Type B pancreatic cell (in vitro differentiated cells): ENCODE data around the gene PRDM10. TPM values are rescaled to one million over a fixed set of nuclear protein-coding genes. Genes with fewer than 3 reads are reported as not detected.

Experiments used
- DNase-seq: peaks from one replicate; pipeline ENCODE4 v3.0.0; 2021; ENCODE audit warnings: mixed read lengths; ENCODE audit not compliant: unreplicated experiment; ENCODE audit errors: extremely low spot score
- H3K27ac Mint-ChIP-seq: 2 replicates; pipeline ENCODE4 v1.8.0; 2021; ENCODE audit warnings: mild to moderate bottlenecking, mixed read lengths
- H3K27me3 Mint-ChIP-seq: 2 replicates; pipeline ENCODE4 v1.8.0; 2021; ENCODE audit warnings: mixed read lengths
- H3K36me3 Mint-ChIP-seq: 2 replicates; pipeline ENCODE4 v1.8.0; 2021; ENCODE audit warnings: mixed read lengths
- H3K4me1 Mint-ChIP-seq: one replicate; pipeline ENCODE4 v1.8.0; 2021; ENCODE audit warnings: mixed read lengths; ENCODE audit not compliant: unreplicated experiment
- H3K4me3 Mint-ChIP-seq: 2 replicates; pipeline ENCODE4 v1.8.0; 2021; ENCODE audit warnings: mild to moderate bottlenecking, mixed read lengths
- H3K9me3 Mint-ChIP-seq: 2 replicates; pipeline ENCODE4 v1.8.0; 2021; ENCODE audit warnings: mixed read lengths
- CTCF ChIP-seq: fragments of 200-600 bp; sonication (generic); conservative IDR thresholded peaks from 2 replicates; pipeline ENCODE4 v1.5.0; 2021; ENCODE audit warnings: antibody characterized with exemption, mild to moderate bottlenecking
- total RNA-seq: library from RNA; stranded (reverse); gene quantifications from 2 replicates; pipeline ENCODE4 v1.2.1, GENCODE V29; 2021; ENCODE audit warnings: low replicate concordance

The PRDM10 gene
- total RNA-seq, 1 donor from 2014 or later = 13.4 TPM

GRCh38 chr11:129932381-129933067 lies 70.1 kb downstream of the PRDM10 start:
- no peak for TF ChIP-seq CTCF
- H3K4me1 Mint-ChIP-seq = peaks cover 6% of the 10 kb centered on the region
- no peak overlapping the region for H3K4me3 Mint-ChIP-seq
- H3K9me3 Mint-ChIP-seq = no peaks in the 10 kb centered on the region
- H3K27me3 Mint-ChIP-seq = no peaks in the 10 kb centered on the region
- no peak overlapping the region for H3K27ac Mint-ChIP-seq
- peaks cover 41% of the 10 kb centered on the region for H3K36me3 Mint-ChIP-seq
- no peak for DNase-seq

DNA sequence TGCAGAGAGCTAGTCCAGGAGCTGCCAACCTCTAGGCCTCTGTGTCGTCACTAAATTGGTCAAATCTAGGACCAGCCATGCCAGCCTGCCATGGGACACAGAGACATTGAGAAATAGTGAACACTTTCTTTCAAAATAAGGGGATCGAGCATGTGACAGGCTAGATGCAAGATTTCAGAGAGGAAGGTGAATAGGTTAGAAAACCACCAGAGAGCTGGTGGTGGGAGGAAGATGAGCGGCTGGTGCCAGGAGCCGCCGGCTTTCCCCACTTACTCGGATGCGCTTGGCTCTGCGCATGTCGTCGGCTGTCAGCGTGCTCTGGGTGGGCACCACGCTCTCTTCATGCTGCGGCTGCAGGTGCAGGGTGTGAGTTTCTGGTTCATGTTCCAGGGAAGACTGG lies 71.9 kb downstream of the PRDM10 start:
- H3K9me3 Mint-ChIP-seq = no peaks in the 10 kb centered on the region
- TF ChIP-seq CTCF = no peak
- H3K4me1 Mint-ChIP-seq = peaks cover 6% of the 10 kb centered on the region
- DNase-seq = no peak
- peaks cover 40% of the 10 kb centered on the region for H3K36me3 Mint-ChIP-seq
- H3K27ac Mint-ChIP-seq = no peak overlapping the region
- H3K27me3 Mint-ChIP-seq = no peaks in the 10 kb centered on the region
- H3K4me3 Mint-ChIP-seq = no peak overlapping the region

GRCh38 chr11:129930296-129930695 lies 72.3 kb downstream of the PRDM10 start:
- no peak for TF ChIP-seq CTCF
- Mint-ChIP-seq H3K36me3 (peaks cover 36% of the 10 kb centered on the region), H3K27me3 (no peaks in the 10 kb centered on the region), H3K4me3 (no peak overlapping the region), H3K4me1 (peaks cover 6% of the 10 kb centered on the region), H3K27ac (no peak overlapping the region), H3K9me3 (no peaks in the 10 kb centered on the region)
- DNase-seq = no peak

DNA sequence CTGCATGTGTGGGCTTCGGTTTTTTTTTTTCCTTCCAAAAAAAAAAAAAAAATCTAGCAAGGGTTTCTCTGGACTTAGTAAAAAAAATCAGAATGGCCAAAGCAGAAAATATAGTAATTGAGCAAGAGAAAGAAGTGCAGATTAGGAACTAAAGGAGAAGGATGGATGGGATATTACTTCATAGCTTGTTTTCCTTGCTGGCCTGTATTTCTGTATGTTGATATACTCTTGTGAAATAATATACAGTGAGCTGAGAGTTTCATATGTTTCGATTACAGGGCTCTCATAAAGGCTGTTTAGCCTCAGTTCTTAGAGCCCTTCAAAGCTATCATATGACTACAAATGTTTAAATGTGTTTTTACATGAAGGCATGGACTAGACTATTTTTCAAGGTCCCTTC lies 72.9 kb downstream of the PRDM10 start:
- H3K27ac Mint-ChIP-seq = no peak overlapping the region
- H3K4me1 Mint-ChIP-seq = peaks cover 6% of the 10 kb centered on the region
- no peak overlapping the region for H3K4me3 Mint-ChIP-seq
- DNase-seq = no peak
- no peak for TF ChIP-seq CTCF
- H3K9me3 Mint-ChIP-seq = no peaks in the 10 kb centered on the region
- peaks cover 32% of the 10 kb centered on the region for H3K36me3 Mint-ChIP-seq
- H3K27me3 Mint-ChIP-seq = no peaks in the 10 kb centered on the region

- DNase-seq = no peak
- Mint-ChIP-seq H3K4me1 (peaks cover 6% of the 10 kb centered on the region), H3K4me3 (no peak overlapping the region), H3K27ac (no peak overlapping the region), H3K9me3 (no peaks in the 10 kb centered on the region), H3K36me3 (peaks cover 26% of the 10 kb centered on the region), H3K27me3 (no peaks in the 10 kb centered on the region)
- TF ChIP-seq CTCF = no peak
Measured at GRCh38 chr11:129928923-129929692, 73.5 kb downstream of the PRDM10 start.
